IMR-90 (cell line): ENCODE data around the gene SEMA3C. TPM values are rescaled to one million over a fixed set of nuclear protein-coding genes. Genes with fewer than 3 reads are reported as not detected.

Experiments
- ATAC-seq: fragments of 200-7000 bp; cut with Tn5 transposase; 2 replicates; pipeline ENCODE4 v1.9.1; 2020; ENCODE audit warnings: low read depth, mild to moderate bottlenecking, moderate library complexity
- BruUV-seq: library from RNA; stranded (reverse); fragments of 400-500 nt; replicated peaks from 2 replicates; lab custom pipeline; 2021; lab: Mats Ljungman, UMichigan
- CTCF ChIA-PET: fragments of 300-600 bp; formaldehyde crosslinking; extraction: SDS; loops from one replicate; lab custom pipeline; 2021; ENCODE audit warnings: antibody characterized with exemption; lab: Yijun Ruan, JAX
- POLR2A ChIA-PET: fragments of 300-600 bp; sonication (Branson Sonifier 250); formaldehyde crosslinking; loops from one replicate; lab custom pipeline; 2022; ENCODE audit warnings: antibody characterized with exemption; ENCODE audit not compliant: unreplicated experiment; lab: Charles Lee
- DNase-seq: peaks from one replicate; pipeline ENCODE4 v3.0.0; 2013
- H2AFZ ChIP-seq: replicated peaks from 2 replicates; pipeline ENCODE3; 2013; ENCODE audit warnings: low read length, mild to moderate bottlenecking; ENCODE audit not compliant: poor library complexity
- H2AK5ac ChIP-seq: 2 replicates; pipeline ENCODE4 v1.6.1; 2013; ENCODE audit warnings: low read depth, low read length, inconsistent platforms
- H2AK9ac ChIP-seq: replicated peaks from 2 replicates; pipeline ENCODE3; 2013; ENCODE audit warnings: mild to moderate bottlenecking, low read depth, low read length, moderate library complexity; ENCODE audit not compliant: poor library complexity
- H2BK120ac ChIP-seq: 2 replicates; pipeline ENCODE4 v1.6.1; 2013; ENCODE audit warnings: low read depth, low read length, inconsistent platforms
- H2BK15ac ChIP-seq: 3 replicates; pipeline ENCODE4 v1.6.1; 2013; ENCODE audit warnings: low read depth, low read length, inconsistent platforms
- H2BK20ac ChIP-seq: 2 replicates; pipeline ENCODE4 v1.6.1; 2013; ENCODE audit warnings: low read depth, mild to moderate bottlenecking, inconsistent platforms, low read length, moderate library complexity
- H2BK5ac ChIP-seq: 2 replicates; pipeline ENCODE4 v1.6.1; 2013; ENCODE audit warnings: mild to moderate bottlenecking, low read depth, low read length, inconsistent platforms; ENCODE audit not compliant: poor library complexity, severe bottlenecking
- H3K14ac ChIP-seq: replicated peaks from 2 replicates; pipeline ENCODE4 v1.6.1; 2013; ENCODE audit warnings: low read depth, low read length, inconsistent platforms
- H3K18ac ChIP-seq: 2 replicates; pipeline ENCODE4 v1.6.1; 2013; ENCODE audit warnings: low read depth, low read length, control low read depth
- H3K23ac ChIP-seq: 2 replicates; pipeline ENCODE4 v1.6.1; 2013; ENCODE audit warnings: low read depth, low read length, inconsistent platforms
- H3K27ac ChIP-seq: 2 replicates; pipeline ENCODE4 v1.5.1; 2013; ENCODE audit warnings: mild to moderate bottlenecking, control low read depth, low read length; ENCODE audit not compliant: insufficient read depth
- H3K27me3 ChIP-seq: 2 replicates; pipeline ENCODE4 v1.6.1; 2013; ENCODE audit warnings: low read length; ENCODE audit not compliant: control insufficient read depth, insufficient read depth
- H3K36me3 ChIP-seq: 2 replicates; pipeline ENCODE4 v1.6.1; 2013; ENCODE audit warnings: low read length, mixed read lengths; ENCODE audit not compliant: control insufficient read depth, insufficient read depth
- H3K4ac ChIP-seq: 2 replicates; pipeline ENCODE4 v1.6.1; 2013; ENCODE audit warnings: low read depth, low read length, inconsistent platforms
- H3K4me1 ChIP-seq: 2 replicates; pipeline ENCODE4 v1.6.1; 2013; ENCODE audit warnings: low read length, mixed read lengths; ENCODE audit not compliant: control insufficient read depth, insufficient read depth
- H3K4me2 ChIP-seq: 2 replicates; pipeline ENCODE4 v1.6.1; 2013; ENCODE audit warnings: low read depth, mild to moderate bottlenecking, control low read depth, low read length, moderate library complexity
- H3K4me3 ChIP-seq: 2 replicates; pipeline ENCODE4 v1.5.1; 2013; ENCODE audit warnings: low read depth, mild to moderate bottlenecking, control low read depth, low read length, moderate library complexity; ENCODE audit not compliant: insufficient read depth
- H3K56ac ChIP-seq: 2 replicates; pipeline ENCODE4 v1.6.1; 2013; ENCODE audit warnings: low read length, inconsistent platforms; ENCODE audit not compliant: insufficient read depth; ENCODE audit errors: extremely low read depth
- H3K79me1 ChIP-seq, 2 experiments: 2 replicates each; pipeline ENCODE4 v1.6.1; 2013; ENCODE audit warnings: low read length in 2 of 2, inconsistent platforms in 1 of 2, low read depth in 1 of 2
- H3K9ac ChIP-seq: 2 replicates; pipeline ENCODE4 v1.6.1; 2013; ENCODE audit warnings: low read depth, low read length, control low read depth
- H3K9me1 ChIP-seq: 2 replicates; pipeline ENCODE4 v1.6.1; 2013; ENCODE audit warnings: low read length, inconsistent platforms; ENCODE audit not compliant: insufficient read depth
- H3K9me3 ChIP-seq: 2 replicates; pipeline ENCODE4 v1.6.1; 2013; ENCODE audit warnings: low read length; ENCODE audit not compliant: control insufficient read depth, insufficient read depth
- H4K20me1 ChIP-seq: 2 replicates; pipeline ENCODE4 v1.6.1; 2013; ENCODE audit warnings: low read length, inconsistent platforms; ENCODE audit not compliant: insufficient read depth
- H4K5ac ChIP-seq: 2 replicates; pipeline ENCODE4 v1.6.1; 2013; ENCODE audit warnings: mild to moderate bottlenecking, low read depth, low read length, control low read depth
- H4K8ac ChIP-seq, 2 experiments: 2 replicates each; pipeline ENCODE4 v1.6.1; 2013; ENCODE audit warnings: low read depth in 2 of 2, low read length in 2 of 2, control low read depth in 1 of 2, inconsistent platforms in 1 of 2
- H4K91ac ChIP-seq: 2 replicates; pipeline ENCODE4 v1.6.1; 2013; ENCODE audit warnings: low read depth, low read length, inconsistent platforms; ENCODE audit not compliant: insufficient read depth
- BHLHE40 ChIP-seq: fragments of 150-350 bp; IDR thresholded peaks from 2 replicates; pipeline ENCODE4 v1.6.1; 2016; ENCODE audit warnings: mild to moderate bottlenecking, low read depth, low read length
- CEBPB ChIP-seq: IDR thresholded peaks from 2 replicates; pipeline ENCODE4 v1.6.1; 2012; ENCODE audit warnings: low read depth, low read length, improper control_type of control experiment
- CHD1 ChIP-seq: IDR thresholded peaks from 2 replicates; pipeline ENCODE4 v1.6.1; 2012; ENCODE audit warnings: low read depth, low read length, improper control_type of control experiment
- FOS ChIP-seq: fragments of 150-350 bp; IDR thresholded peaks from 2 replicates; pipeline ENCODE4 v1.6.1; 2016; ENCODE audit warnings: low read depth, low read length
- MAFK ChIP-seq: IDR thresholded peaks from 2 replicates; pipeline ENCODE4 v1.6.1; 2012; ENCODE audit warnings: low read depth, low read length, improper control_type of control experiment
- MAZ ChIP-seq: IDR thresholded peaks from 2 replicates; pipeline ENCODE4 v1.6.1; 2012; ENCODE audit warnings: low read depth, mild to moderate bottlenecking, low read length, improper control_type of control experiment, moderate library complexity, borderline replicate concordance
- MXI1 ChIP-seq: IDR thresholded peaks from 2 replicates; pipeline ENCODE4 v1.6.1; 2012; ENCODE audit warnings: low read depth, mild to moderate bottlenecking, low read length, moderate library complexity, borderline replicate concordance
- NFE2L2 ChIP-seq: fragments of 150-350 bp; IDR thresholded peaks from 2 replicates; pipeline ENCODE4 v1.6.1; 2016; ENCODE audit warnings: low read depth, mild to moderate bottlenecking, low read length
- POLR2A ChIP-seq: IDR thresholded peaks from 2 replicates; pipeline ENCODE4 v1.6.1; 2012; ENCODE audit warnings: mild to moderate bottlenecking, low read depth, low read length
- RAD21 ChIP-seq: IDR thresholded peaks from 2 replicates; pipeline ENCODE4 v1.6.1; 2012; ENCODE audit warnings: low read length, improper control_type of control experiment
- RCOR1 ChIP-seq: IDR thresholded peaks from 2 replicates; pipeline ENCODE4 v1.6.1; 2012; ENCODE audit warnings: mild to moderate bottlenecking, low read length, improper control_type of control experiment; ENCODE audit not compliant: insufficient replicate concordance
- RFX5 ChIP-seq: IDR thresholded peaks from 2 replicates; pipeline ENCODE4 v1.8.0; 2012; ENCODE audit warnings: low read depth, mild to moderate bottlenecking, low read length, moderate library complexity
- SMC3 ChIP-seq: fragments of 150-350 bp; IDR thresholded peaks from 2 replicates; pipeline ENCODE4 v1.6.1; 2016; ENCODE audit warnings: low read depth, mild to moderate bottlenecking, antibody characterized with exemption, low read length, moderate library complexity
- USF2 ChIP-seq: fragments of 150-350 bp; IDR thresholded peaks from 2 replicates; pipeline ENCODE4 v1.6.1; 2017; ENCODE audit warnings: mild to moderate bottlenecking, antibody characterized with exemption, low read length, low read depth
- WGBS, 2 experiments: methylation state at CpG; one replicate each; pipeline versions ENCODE4 v1.1.5 to v1.1.7; 2013; ENCODE audit warnings: missing lambda C conversion rate in 2 of 2; ENCODE audit not compliant: insufficient read length in 1 of 2; ENCODE audit errors: extremely low coverage in 2 of 2; 5-methylcytosine and 5-hydroxymethylcytosine counted together
- dilution Hi-C: fragments of 300-500 bp; cut with HindIII; formaldehyde crosslinking; loops from one replicate; pipeline ENCODE4 v1.14.3; 2018; ENCODE audit warnings: low sequenced_read_pairs; ENCODE audit not compliant: unreplicated experiment
- in situ Hi-C: fragments of 300-500 bp; cut with MboI; formaldehyde crosslinking; loops from 3 replicates; pipeline ENCODE4 v1.14.3; 2019; ENCODE audit warnings: low sequenced_read_pairs, inconsistent platforms, mixed read lengths
- intact Hi-C: fragments of 100-400 bp; cut with micrococcal nuclease; formaldehyde crosslinking; loops from 2 replicates; pipeline ENCODE4 v1.10.0; 2022
- polyA plus RNA-seq, 3 experiments: library from polyadenylated mRNA; depleted of rRNA; stranded (reverse); fragments of >200 nt; gene quantifications; 2 replicates each; pipeline ENCODE4 v1.2.3, GENCODE V29; 2012; ENCODE audit warnings: low replicate concordance in 1 of 3
- total RNA-seq: library from RNA; depleted of rRNA; stranded (reverse); fragments of >200 nt; gene quantifications from 2 replicates; pipeline ENCODE4 v1.2.3, GENCODE V29; 2012
- TF ChIP-seq, protein P1 (sequence below): fragments of 150-350 bp; IDR thresholded peaks from 2 replicates; pipeline ENCODE4 v1.6.1; 2016; ENCODE audit warnings: low read depth, mild to moderate bottlenecking, low read length, moderate library complexity, borderline replicate concordance
- TF ChIP-seq, protein P2 (sequence below): conservative IDR thresholded peaks from 2 replicates; pipeline ENCODE4 v1.5.1; 2012; ENCODE audit warnings: mild to moderate bottlenecking, low read depth, low read length, improper control_type of control experiment

The SEMA3C gene
- total and polyA plus RNA-seq, 2 of the 4 experiments (the other 2 are of a cell fraction), result 21.2 to 97.1 TPM

DNA sequence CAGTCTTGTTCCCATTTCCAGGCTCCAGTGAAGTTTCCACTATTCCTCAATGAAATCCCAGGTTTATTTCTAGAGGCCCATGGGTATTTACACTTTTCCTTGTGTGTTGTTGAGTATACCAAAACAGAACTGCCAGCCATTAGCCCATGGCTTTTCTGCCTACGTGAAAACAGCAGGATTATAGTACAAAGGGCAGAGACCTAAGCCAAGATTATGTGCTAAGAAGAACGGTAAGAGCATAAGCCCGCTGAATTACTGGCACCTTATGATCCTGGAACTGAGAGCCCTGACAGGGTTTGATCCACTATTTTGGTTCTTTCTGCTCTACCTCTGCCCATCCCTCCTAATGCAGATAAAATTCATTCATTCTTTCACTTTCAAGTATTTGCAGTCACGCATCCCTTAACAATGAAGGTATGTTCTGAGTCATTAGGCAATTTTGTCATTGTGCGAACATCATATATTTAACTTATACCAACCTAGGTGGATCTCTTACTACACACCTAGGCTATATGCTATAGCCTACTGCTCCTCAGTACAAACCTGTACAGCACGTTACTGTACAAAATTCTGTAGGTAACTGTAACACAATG, 16.0 kb downstream of the SEMA3C start:
- no peak overlapping the region for H2BK15ac ChIP-seq
- no peak overlapping the region for H3K56ac ChIP-seq
- H3K9me3 ChIP-seq, result no peaks in the 10 kb centered on the region
- H3K79me1 ChIP-seq, result peaks cover 13 to 24% of the 10 kb centered on the region in 2 experiments; a peak in 3 of 4 replicates
- H4K91ac ChIP-seq, result no peak overlapping the region
- dilution Hi-C loops (no loop called here), intact Hi-C loops (no loop called here), in situ Hi-C loops (no loop called here)
- no peak overlapping the region for H3K14ac ChIP-seq
- no peaks in the 10 kb centered on the region for H3K27me3 ChIP-seq
- no peak overlapping the region for H3K4me2 ChIP-seq
- 100% methylated on average over 3 of the region's 6 CpGs; no CpG with 5 or more reads in 1 of the 2 experiments for WGBS, 2 experiments
- no peak overlapping the region for H2AK5ac ChIP-seq
- H2BK20ac ChIP-seq, result no peak overlapping the region
- no peak overlapping the region for H2AK9ac ChIP-seq
- H2BK5ac ChIP-seq, result no peak overlapping the region
- no peak overlapping the region for H2AFZ ChIP-seq
- no peak overlapping the region for H4K8ac ChIP-seq
- ChIA-PET POLR2A (no interaction called here), CTCF (no interaction called here)
- ATAC-seq (no peak), DNase-seq (no peak)
- H3K4me1 ChIP-seq, result peaks cover 4% of the 10 kb centered on the region; the same call in 1 of the 2 replicates
- peak overlapping the region; percentile 29; the same call in 1 of the 2 replicates for H4K5ac ChIP-seq
- no peak overlapping the region for H3K23ac ChIP-seq
- H3K36me3 ChIP-seq, result no peaks in the 10 kb centered on the region; the same call in 1 of the 2 replicates
- TF ChIP-seq SMC3 (no peak), FOS (no peak), USF2 (no peak), RFX5 (no peak), MAFK (no peak), MXI1 (no peak), CHD1 (no peak), RAD21 (no peak), POLR2A (no peak), BHLHE40 (no peak), MAZ (no peak), NFE2L2 (no peak), RCOR1 (no peak), CEBPB (no peak)
- TF ChIP-seq, protein P1, sequence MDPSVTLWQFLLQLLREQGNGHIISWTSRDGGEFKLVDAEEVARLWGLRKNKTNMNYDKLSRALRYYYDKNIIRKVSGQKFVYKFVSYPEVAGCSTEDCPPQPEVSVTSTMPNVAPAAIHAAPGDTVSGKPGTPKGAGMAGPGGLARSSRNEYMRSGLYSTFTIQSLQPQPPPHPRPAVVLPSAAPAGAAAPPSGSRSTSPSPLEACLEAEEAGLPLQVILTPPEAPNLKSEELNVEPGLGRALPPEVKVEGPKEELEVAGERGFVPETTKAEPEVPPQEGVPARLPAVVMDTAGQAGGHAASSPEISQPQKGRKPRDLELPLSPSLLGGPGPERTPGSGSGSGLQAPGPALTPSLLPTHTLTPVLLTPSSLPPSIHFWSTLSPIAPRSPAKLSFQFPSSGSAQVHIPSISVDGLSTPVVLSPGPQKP, result no peak
- TF ChIP-seq, protein P2, sequence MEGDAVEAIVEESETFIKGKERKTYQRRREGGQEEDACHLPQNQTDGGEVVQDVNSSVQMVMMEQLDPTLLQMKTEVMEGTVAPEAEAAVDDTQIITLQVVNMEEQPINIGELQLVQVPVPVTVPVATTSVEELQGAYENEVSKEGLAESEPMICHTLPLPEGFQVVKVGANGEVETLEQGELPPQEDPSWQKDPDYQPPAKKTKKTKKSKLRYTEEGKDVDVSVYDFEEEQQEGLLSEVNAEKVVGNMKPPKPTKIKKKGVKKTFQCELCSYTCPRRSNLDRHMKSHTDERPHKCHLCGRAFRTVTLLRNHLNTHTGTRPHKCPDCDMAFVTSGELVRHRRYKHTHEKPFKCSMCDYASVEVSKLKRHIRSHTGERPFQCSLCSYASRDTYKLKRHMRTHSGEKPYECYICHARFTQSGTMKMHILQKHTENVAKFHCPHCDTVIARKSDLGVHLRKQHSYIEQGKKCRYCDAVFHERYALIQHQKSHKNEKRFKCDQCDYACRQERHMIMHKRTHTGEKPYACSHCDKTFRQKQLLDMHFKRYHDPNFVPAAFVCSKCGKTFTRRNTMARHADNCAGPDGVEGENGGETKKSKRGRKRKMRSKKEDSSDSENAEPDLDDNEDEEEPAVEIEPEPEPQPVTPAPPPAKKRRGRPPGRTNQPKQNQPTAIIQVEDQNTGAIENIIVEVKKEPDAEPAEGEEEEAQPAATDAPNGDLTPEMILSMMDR, result no peak
- no TSS peak for BruUV-seq
- H3K9ac ChIP-seq, result no peak overlapping the region
- no peak overlapping the region for H3K27ac ChIP-seq
- H3K4ac ChIP-seq, result no peak overlapping the region
- H2BK120ac ChIP-seq, result no peak overlapping the region
- peaks cover 8% of the 10 kb centered on the region for H3K9me1 ChIP-seq
- H3K18ac ChIP-seq, result no peak overlapping the region
- H3K4me3 ChIP-seq, result no peak overlapping the region
- no peaks in the 10 kb centered on the region for H4K20me1 ChIP-seq
